ENCODE data around the gene SNAP47.

Gene SNAP47

DNA sequence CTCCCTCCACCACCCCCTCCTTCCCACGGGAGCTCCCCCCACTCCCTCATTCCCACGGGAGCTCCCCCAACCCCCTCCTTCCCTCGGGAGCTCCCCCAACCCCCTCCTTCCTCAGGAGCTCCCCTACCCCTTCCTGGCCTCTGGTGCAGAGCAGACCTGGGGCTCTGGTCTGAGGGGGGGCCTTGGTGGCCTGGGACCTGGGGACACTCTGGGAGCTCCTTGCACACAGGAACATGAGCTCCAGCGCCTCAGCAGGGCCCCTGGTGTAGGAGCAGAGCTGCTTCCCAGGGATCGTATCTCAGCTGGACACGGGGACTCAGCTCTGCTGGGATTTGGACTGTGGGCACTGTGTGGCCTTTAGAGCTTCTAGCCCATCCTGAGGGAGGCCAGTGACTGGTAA is 60.5 kb downstream of the SNAP47 start:
- Histone ChIP-seq H3K4me1 (ENCODE audit: control insufficient read depth in 1 of 2, insufficient read depth in 2 of 2, low read length in 2 of 2) (peaks cover 20 to 22% of the 10 kb centered on the region in 2 experiments), H3K18ac (ENCODE audit: low read length) (no peak overlapping the region), H4K12ac (ENCODE audit: low read depth, low read length) (no peak overlapping the region), H3K4me3 (ENCODE audit: low read depth, low read length) (no peak overlapping the region), H3K4me2 (ENCODE audit: low read length) (no peak overlapping the region), H3K27ac (ENCODE audit: low read depth, low read length) (no peak overlapping the region), H3K9me3 (ENCODE audit: insufficient read depth, low read depth, low read length) (peaks cover 1% of the 10 kb centered on the region), H3K79me1 (ENCODE audit: low read length) (peaks cover 12% of the 10 kb centered on the region), H2BK120ac (ENCODE audit: insufficient read depth, low read length, poor library complexity) (no peak overlapping the region), H4K8ac (ENCODE audit: low read depth, low read length) (no peak overlapping the region), H2AFZ (ENCODE audit: insufficient read depth, low read length, poor library complexity) (no peak overlapping the region), H3K27me3 (ENCODE audit: insufficient read depth, low read length) (no peaks in the 10 kb centered on the region), H3K36me3 (ENCODE audit: control insufficient read depth in 1 of 2, insufficient read depth in 2 of 2, low read length in 2 of 2) (no peaks in the 10 kb centered on the region), H3K79me2 (ENCODE audit: control insufficient read depth, insufficient read depth, low read length, poor library complexity) (no peaks in the 10 kb centered on the region), H2BK5ac (ENCODE audit: low read depth, low read length, poor library complexity) (no peak overlapping the region), H2AK5ac (ENCODE audit: low read length) (no peak overlapping the region), H3K14ac (ENCODE audit: low read length) (no peak overlapping the region), H3K23ac (ENCODE audit: low read length) (no peak overlapping the region), H3K4ac (ENCODE audit: low read depth, low read length) (no peak overlapping the region), H4K91ac (ENCODE audit: low read depth, low read length) (no peak overlapping the region), H3K9ac (ENCODE audit: low read length) (no peak overlapping the region), H2BK12ac (ENCODE audit: low read length) (peak overlapping the region; percentile 27)
- DNase-seq, result no peak
- WGBS (ENCODE audit: extremely low coverage, insufficient coverage, insufficient read length), result no CpG with 5 or more reads among the region's 6 CpGs

DNA sequence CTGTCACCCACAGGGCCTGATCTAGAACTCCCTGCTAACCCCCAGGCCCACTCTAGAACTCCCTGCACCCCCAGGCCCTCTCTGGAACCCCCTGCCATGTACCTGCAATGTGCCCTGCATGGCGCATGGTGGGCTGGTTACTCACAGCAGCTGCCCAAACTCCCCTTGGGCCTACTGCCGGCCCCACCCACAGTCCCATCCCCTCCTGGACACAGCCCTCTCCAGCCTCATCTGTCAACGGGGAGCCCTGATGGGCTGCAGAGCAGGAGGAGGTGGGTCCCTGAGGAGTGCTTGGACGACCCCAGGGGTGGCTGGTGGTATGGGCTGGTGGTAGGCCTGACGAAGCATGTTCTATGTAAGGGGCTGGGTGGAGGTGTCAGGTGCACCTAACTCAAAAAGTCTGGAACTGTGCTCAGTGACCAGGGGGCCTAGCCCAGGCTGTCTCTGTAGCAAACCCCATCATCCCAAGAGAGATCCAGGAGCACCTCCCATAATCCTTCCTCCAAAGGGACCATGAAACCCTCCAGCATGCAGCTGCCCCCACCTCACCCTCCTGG is 61.2 kb downstream of the SNAP47 start:
- Histone ChIP-seq H3K18ac (ENCODE audit: low read length) (no peak overlapping the region), H2BK12ac (ENCODE audit: low read length) (no peak overlapping the region), H4K91ac (ENCODE audit: low read depth, low read length) (no peak overlapping the region), H3K27me3 (ENCODE audit: insufficient read depth, low read length) (no peaks in the 10 kb centered on the region), H3K14ac (ENCODE audit: low read length) (no peak overlapping the region), H2BK5ac (ENCODE audit: low read depth, low read length, poor library complexity) (no peak overlapping the region), H3K79me1 (ENCODE audit: low read length) (peaks cover 12% of the 10 kb centered on the region), H3K4me3 (ENCODE audit: low read depth, low read length) (no peak overlapping the region), H3K23ac (ENCODE audit: low read length) (no peak overlapping the region), H3K36me3 (ENCODE audit: control insufficient read depth in 1 of 2, insufficient read depth in 2 of 2, low read length in 2 of 2) (no peaks in the 10 kb centered on the region), H3K4me1 (ENCODE audit: control insufficient read depth in 1 of 2, insufficient read depth in 2 of 2, low read length in 2 of 2) (peaks cover 20 to 22% of the 10 kb centered on the region in 2 experiments), H3K79me2 (ENCODE audit: control insufficient read depth, insufficient read depth, low read length, poor library complexity) (no peaks in the 10 kb centered on the region), H2AFZ (ENCODE audit: insufficient read depth, low read length, poor library complexity) (no peak overlapping the region), H3K27ac (ENCODE audit: low read depth, low read length) (no peak overlapping the region), H3K9ac (ENCODE audit: low read length) (no peak overlapping the region), H4K12ac (ENCODE audit: low read depth, low read length) (no peak overlapping the region), H4K8ac (ENCODE audit: low read depth, low read length) (no peak overlapping the region), H2AK5ac (ENCODE audit: low read length) (no peak overlapping the region), H3K4ac (ENCODE audit: low read depth, low read length) (no peak overlapping the region), H3K4me2 (ENCODE audit: low read length) (no peak overlapping the region), H2BK120ac (ENCODE audit: insufficient read depth, low read length, poor library complexity) (no peak overlapping the region), H3K9me3 (ENCODE audit: insufficient read depth, low read depth, low read length) (peaks cover 1% of the 10 kb centered on the region)
- DNase-seq, result no peak
- no CpG with 5 or more reads among the region's 5 CpGs for WGBS (ENCODE audit: extremely low coverage, insufficient coverage, insufficient read length)

DNA sequence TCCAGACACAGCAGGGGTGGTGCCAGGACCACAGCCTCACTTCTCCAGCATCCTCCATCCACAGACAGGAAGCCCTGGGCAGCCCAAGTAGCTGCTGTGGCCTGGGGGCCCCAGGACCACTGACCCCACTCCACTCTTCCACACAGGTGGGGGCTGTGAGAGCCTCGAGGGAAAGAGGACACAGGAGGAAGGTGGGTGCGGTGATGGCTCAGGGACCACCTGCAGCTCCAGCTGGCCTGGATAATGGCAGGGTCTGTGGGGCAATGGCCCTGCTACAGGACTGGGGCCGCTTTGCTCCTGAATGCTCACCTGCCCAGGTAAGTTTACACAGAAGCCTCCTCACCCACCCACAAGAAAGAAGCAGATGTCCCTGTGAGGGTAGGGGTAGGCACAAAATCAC is 61.9 kb downstream of the SNAP47 start:
- DNase-seq, result no peak
- Histone ChIP-seq H3K27ac (ENCODE audit: low read depth, low read length) (no peak overlapping the region), H3K4me3 (ENCODE audit: low read depth, low read length) (no peak overlapping the region), H4K91ac (ENCODE audit: low read depth, low read length) (no peak overlapping the region), H3K79me2 (ENCODE audit: control insufficient read depth, insufficient read depth, low read length, poor library complexity) (no peaks in the 10 kb centered on the region), H2AFZ (ENCODE audit: insufficient read depth, low read length, poor library complexity) (no peak overlapping the region), H3K4me2 (ENCODE audit: low read length) (no peak overlapping the region), H3K4me1 (ENCODE audit: control insufficient read depth in 1 of 2, insufficient read depth in 2 of 2, low read length in 2 of 2) (peaks cover 20 to 22% of the 10 kb centered on the region in 2 experiments), H3K36me3 (ENCODE audit: control insufficient read depth in 1 of 2, insufficient read depth in 2 of 2, low read length in 2 of 2) (no peaks in the 10 kb centered on the region), H3K27me3 (ENCODE audit: insufficient read depth, low read length) (no peaks in the 10 kb centered on the region), H3K9ac (ENCODE audit: low read length) (no peak overlapping the region), H3K23ac (ENCODE audit: low read length) (no peak overlapping the region), H4K12ac (ENCODE audit: low read depth, low read length) (no peak overlapping the region), H2AK5ac (ENCODE audit: low read length) (no peak overlapping the region), H3K18ac (ENCODE audit: low read length) (no peak overlapping the region), H2BK120ac (ENCODE audit: insufficient read depth, low read length, poor library complexity) (no peak overlapping the region), H3K4ac (ENCODE audit: low read depth, low read length) (no peak overlapping the region), H2BK12ac (ENCODE audit: low read length) (no peak overlapping the region), H2BK5ac (ENCODE audit: low read depth, low read length, poor library complexity) (no peak overlapping the region), H3K79me1 (ENCODE audit: low read length) (peaks cover 12% of the 10 kb centered on the region), H3K9me3 (ENCODE audit: insufficient read depth, low read depth, low read length) (peaks cover 1% of the 10 kb centered on the region), H3K14ac (ENCODE audit: low read length) (no peak overlapping the region), H4K8ac (ENCODE audit: low read depth, low read length) (no peak overlapping the region)
- no CpG with 5 or more reads among the region's 3 CpGs for WGBS (ENCODE audit: extremely low coverage, insufficient coverage, insufficient read length)

DNA sequence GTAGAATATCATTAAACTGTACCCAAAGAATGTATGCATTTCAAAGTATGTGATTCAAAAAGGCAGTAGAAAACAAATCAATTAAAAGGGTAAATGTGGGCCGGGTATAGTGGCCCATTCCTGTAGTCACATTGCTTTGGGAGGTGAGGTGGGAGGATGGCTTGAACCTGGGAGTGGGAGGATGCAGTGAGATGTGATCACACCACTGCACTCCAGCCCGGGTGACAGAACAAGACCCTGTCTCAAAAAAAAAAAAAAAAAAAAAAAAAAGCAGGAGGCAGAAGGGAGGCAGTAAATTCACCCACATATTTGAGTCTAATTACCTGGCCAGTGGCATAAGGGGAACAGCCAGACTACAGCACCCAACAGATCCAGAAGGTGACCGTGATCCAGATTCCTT is 62.4 kb downstream of the SNAP47 start:
- Histone ChIP-seq H4K12ac (ENCODE audit: low read depth, low read length) (no peak overlapping the region), H2BK120ac (ENCODE audit: insufficient read depth, low read length, poor library complexity) (no peak overlapping the region), H2AFZ (ENCODE audit: insufficient read depth, low read length, poor library complexity) (no peak overlapping the region), H3K4ac (ENCODE audit: low read depth, low read length) (no peak overlapping the region), H3K36me3 (ENCODE audit: control insufficient read depth in 1 of 2, insufficient read depth in 2 of 2, low read length in 2 of 2) (no peaks in the 10 kb centered on the region), H2BK12ac (ENCODE audit: low read length) (no peak overlapping the region), H3K9ac (ENCODE audit: low read length) (no peak overlapping the region), H3K27ac (ENCODE audit: low read depth, low read length) (no peak overlapping the region), H4K8ac (ENCODE audit: low read depth, low read length) (no peak overlapping the region), H3K23ac (ENCODE audit: low read length) (no peak overlapping the region), H2BK5ac (ENCODE audit: low read depth, low read length, poor library complexity) (no peak overlapping the region), H3K79me2 (ENCODE audit: control insufficient read depth, insufficient read depth, low read length, poor library complexity) (no peaks in the 10 kb centered on the region), H3K14ac (ENCODE audit: low read length) (no peak overlapping the region), H3K18ac (ENCODE audit: low read length) (no peak overlapping the region), H3K27me3 (ENCODE audit: insufficient read depth, low read length) (no peaks in the 10 kb centered on the region), H3K4me2 (ENCODE audit: low read length) (no peak overlapping the region), H2AK5ac (ENCODE audit: low read length) (no peak overlapping the region), H3K9me3 (ENCODE audit: insufficient read depth, low read depth, low read length) (peaks cover 1% of the 10 kb centered on the region), H3K79me1 (ENCODE audit: low read length) (peaks cover 12% of the 10 kb centered on the region), H3K4me1 (ENCODE audit: control insufficient read depth in 1 of 2, insufficient read depth in 2 of 2, low read length in 2 of 2) (peaks cover 20% of the 10 kb centered on the region in 2 experiments), H3K4me3 (ENCODE audit: low read depth, low read length) (no peak overlapping the region), H4K91ac (ENCODE audit: low read depth, low read length) (no peak overlapping the region)
- WGBS (ENCODE audit: extremely low coverage, insufficient coverage, insufficient read length), result no CpG with 5 or more reads among the region's 3 CpGs
- no peak for DNase-seq
